ENCODE measurements around the gene IPO9.

DNA sequence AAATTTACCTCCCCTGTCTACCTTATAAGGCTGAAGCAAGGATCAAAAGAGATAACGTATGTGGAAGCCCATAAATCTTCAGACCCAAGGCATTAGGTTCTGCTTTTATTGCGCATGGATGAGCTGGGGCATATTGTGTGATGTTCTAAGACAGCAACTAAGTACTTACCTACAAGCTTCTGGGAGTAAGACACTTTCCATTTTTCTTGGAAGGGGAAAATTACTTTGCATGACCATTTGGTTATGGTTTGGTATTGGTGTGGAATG lies 96.3 kb downstream of the IPO9 start:
- no peak for TF ChIP-seq CTCF (IDR thresholded peaks at IDR 0.05)
- TF ChIP-seq EZH2 (IDR thresholded peaks at IDR 0.05; ENCODE audit: borderline replicate concordance, insufficient read depth, low read depth, low read length, poor library complexity, severe bottlenecking) = no peak
